K562 (cell line): Measurements from ENCODE around the gene TBC1D1.

ENCODE experiments used
- HMG20B ChIP-seq: fragments of 250-450 bp; sonication (Bioruptor Pico); IDR thresholded peaks from 2 replicates; pipeline ENCODE4 v1.5.0; 2021; ENCODE audit warnings: mild to moderate bottlenecking
- KDM5B ChIP-seq: fragments of 200-600 bp; sonication (generic); IDR thresholded peaks from 2 replicates; pipeline ENCODE4 v1.6.1; 2012; ENCODE audit warnings: low read depth, mild to moderate bottlenecking, moderate library complexity, low read length, control low read depth, inconsistent platforms; ENCODE audit not compliant: insufficient replicate concordance
- L3MBTL2 ChIP-seq: fragments of 450-650 bp; IDR thresholded peaks from 2 replicates; pipeline ENCODE4 v1.6.1; 2016; ENCODE audit warnings: mild to moderate bottlenecking, moderate library complexity
- POLR2A ChIP-seq: fragments of 450-650 bp; conservative IDR thresholded peaks from 2 replicates; pipeline ENCODE4 v1.6.1; 2016
- SMARCA5 ChIP-seq: fragments of 450-650 bp; IDR thresholded peaks from 2 replicates; pipeline ENCODE4 v1.6.1; 2016
- SNIP1 ChIP-seq: fragments of 450-650 bp; IDR thresholded peaks from 2 replicates; pipeline ENCODE4 v1.7.1; 2017; ENCODE audit warnings: low read depth, mild to moderate bottlenecking
- SRF ChIP-seq, 2 experiments: fragments of 250-450, 450-650 bp in 1 of 2; sonication (Bioruptor Pico) in 1 of 2; sonication (generic) in 1 of 2; formaldehyde crosslinking; IDR thresholded peaks; 2 replicates each; pipeline versions ENCODE4 v1.5.0 to v1.5.1; 2020 to 2022; ENCODE audit warnings: mild to moderate bottlenecking in 1 of 2, missing genetic modification reagents in 1 of 2
- TBP ChIP-seq: optimal IDR thresholded peaks from 2 replicates; pipeline ENCODE3; 2011; ENCODE audit warnings: low read depth, low read length, improper control_type of control experiment
- ZNF407 ChIP-seq: fragments of 450-650 bp; IDR thresholded peaks from 2 replicates; pipeline ENCODE4 v1.6.1; 2016; ENCODE audit warnings: low read depth

- TF ChIP-seq ZNF407 (no peak), HMG20B (CRISPR knock-in tag) (no peak), POLR2A (no peak), TBP (no peak), SRF (CRISPR knock-in tag; IDR thresholded peaks at IDR 0.05) (no peak), KDM5B (no peak), L3MBTL2 (no peak), SMARCA5 (no peak), SNIP1 (no peak)
Observed at GRCh38 chr4:38125816-38126215, 234.9 kb downstream of the TBC1D1 start.
